GM19023 (cell line): Measurements from ENCODE around the gene RAMP1.

Experiments used
- ATAC-seq: cut with Tn5 transposase; IDR thresholded peaks from one replicate; pipeline ENCODE4 v1.9.1; 2021; ENCODE audit warnings: mild to moderate bottlenecking, moderate library complexity; ENCODE audit not compliant: unreplicated experiment

The RAMP1 gene

DNA sequence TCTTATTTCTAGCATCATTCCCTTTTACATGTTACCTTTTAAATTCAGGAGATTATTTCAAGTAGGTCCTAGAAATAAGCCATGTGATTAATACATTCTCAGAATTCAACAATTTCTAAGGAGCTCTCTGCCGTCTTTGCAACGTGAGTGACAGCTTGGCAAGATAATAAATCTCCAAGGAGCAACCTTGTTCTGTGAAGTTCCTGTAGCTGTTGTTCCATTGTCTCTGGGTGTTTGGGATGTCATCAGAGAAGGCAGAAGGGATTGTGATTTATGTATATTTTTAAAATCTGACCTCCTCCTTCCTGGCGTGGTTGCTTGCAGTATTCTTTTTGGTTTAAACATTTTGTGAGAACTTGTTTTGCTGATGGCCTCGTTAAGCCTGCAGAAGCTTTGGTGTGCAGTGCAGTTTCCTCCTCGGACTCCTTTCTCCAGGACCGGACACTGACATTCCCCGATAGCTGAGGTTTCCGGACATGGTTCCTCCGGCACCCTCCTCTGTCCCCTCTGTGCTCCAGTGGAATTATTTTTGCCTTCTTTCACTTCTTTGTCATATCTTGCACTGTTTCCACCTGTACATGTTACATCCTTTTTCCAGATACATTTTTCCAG, 33.7 kb downstream of the RAMP1 start:
- no peak for ATAC-seq

DNA sequence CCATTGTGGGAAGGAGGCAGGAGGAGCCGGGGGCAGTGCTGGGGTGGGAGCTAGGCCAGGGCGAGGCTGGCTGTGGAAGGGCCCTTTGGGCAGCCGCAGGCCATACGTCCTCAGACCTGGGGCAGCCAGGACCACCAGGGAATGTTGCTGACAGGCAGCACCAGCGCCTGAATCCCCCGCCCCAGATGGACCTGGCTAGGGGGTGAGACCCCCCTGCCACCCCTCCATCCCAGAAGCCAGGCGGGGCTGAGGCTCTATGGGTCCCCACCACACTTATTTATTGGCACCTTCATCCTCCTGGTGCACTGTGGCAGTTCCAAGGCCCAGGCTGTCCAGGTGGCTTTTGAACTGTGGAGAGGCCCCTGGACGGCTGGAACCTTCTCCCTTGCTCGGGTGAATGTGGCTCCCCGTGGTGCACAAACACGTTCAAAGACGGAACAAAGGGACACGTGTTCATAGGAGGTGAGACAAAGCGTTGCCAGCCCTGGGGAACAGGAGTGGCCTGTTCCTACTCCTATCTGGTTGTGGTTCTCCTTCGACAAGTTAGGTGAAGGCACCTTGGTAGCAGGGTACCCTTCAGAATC, 35.1 kb downstream of the RAMP1 start:
- no peak for ATAC-seq

- ATAC-seq = no peak
These were observed 35.6 kb downstream of the RAMP1 start for GRCh38 chr2:237894986-237895543.

GRCh38 chr2:237895544-237896506, 36.4 kb downstream of the RAMP1 start:
- ATAC-seq = no peak

- no peak for ATAC-seq
These were observed 37.1 kb downstream of the RAMP1 start for GRCh38 chr2:237896507-237896892.

DNA sequence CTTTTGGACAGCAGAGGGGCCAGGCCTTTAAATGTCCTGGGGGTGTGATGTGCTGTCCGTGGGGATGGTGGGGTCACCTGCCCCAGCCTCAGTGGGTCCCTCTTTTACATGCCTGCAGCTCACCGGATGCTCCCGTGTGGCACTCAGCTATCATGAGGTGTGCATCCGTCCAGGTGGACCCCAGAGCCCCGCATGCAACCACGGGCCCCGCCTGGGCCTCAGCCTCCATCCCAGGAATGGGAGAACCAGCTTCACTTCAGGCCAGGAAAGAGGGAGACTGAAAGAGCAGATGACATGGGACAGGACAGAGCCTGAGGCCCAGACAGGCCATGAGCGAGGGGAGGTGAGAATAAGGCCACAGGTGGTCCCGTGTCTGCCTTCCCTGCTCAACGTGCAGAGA, 37.5 kb downstream of the RAMP1 start:
- ATAC-seq = no peak

DNA sequence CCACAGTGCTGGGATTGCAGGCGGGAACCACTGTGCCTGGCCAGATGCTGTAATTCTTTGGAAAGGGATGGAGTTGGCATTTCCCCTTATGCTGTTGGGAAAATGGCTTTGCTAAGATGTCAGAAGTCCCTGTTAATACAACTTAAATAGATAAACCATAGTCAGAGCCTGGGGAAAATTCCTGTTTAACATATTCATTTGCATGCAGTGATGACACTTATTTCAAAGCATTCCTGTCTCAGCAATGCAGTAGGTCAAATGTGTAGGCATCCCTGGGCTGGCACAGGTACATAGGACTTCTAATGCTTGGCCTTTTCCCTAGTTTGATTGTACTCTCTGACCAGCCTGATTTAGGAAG, 38.6 kb downstream of the RAMP1 start:
- ATAC-seq = no peak

- ATAC-seq = no peak
These were observed 41.7 kb downstream of the RAMP1 start for GRCh38 chr2:237900891-237901831.

GRCh38 chr2:237901932-237902850, 42.8 kb downstream of the RAMP1 start:
- ATAC-seq = no peak

GRCh38 chr2:237904831-237905599, 45.6 kb downstream of the RAMP1 start:
- no peak for ATAC-seq

- ATAC-seq = no peak
These were observed 47.7 kb downstream of the RAMP1 start for GRCh38 chr2:237907144-237907543.

GRCh38 chr2:237909075-237909695, 49.8 kb downstream of the RAMP1 start:
- ATAC-seq = no peak

- ATAC-seq = no peak
These were observed 50.5 kb downstream of the RAMP1 start for GRCh38 chr2:237909801-237910475.

DNA sequence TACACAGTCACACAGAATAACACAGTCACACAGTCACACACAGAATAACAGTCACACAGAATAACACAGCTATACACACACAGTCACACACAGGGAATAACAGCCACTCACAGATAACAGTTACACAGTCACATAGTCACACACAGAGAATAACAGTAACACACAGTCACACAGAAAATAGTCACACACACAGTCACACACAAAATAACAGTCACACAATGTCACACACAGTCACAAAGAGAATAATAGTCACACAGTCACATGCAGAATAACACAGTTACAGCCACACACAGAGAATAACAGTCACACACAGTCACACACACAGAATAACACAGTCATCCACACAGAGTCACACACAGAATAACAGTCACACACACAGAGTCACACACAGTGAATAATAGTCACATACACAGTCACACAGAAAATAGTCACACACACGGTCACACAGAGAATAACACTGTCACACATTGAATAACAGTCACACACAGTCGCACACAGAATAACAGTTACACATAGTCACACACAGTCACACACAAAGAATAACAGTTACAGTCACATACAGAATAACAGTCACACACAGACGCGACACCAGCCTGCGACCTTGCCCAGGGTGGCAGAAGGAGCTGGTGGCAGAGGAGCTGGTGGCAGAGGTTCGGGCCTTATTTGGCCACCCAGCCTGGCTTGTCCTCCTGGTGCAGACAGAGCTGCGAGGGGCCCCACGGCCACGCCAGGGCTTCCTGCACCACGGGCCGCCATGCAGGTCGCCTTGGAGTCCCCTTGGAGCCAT, 51.3 kb downstream of the RAMP1 start:
- no peak for ATAC-seq

- no peak for ATAC-seq
These were observed 52.1 kb downstream of the RAMP1 start for GRCh38 chr2:237911363-237912017.
